HG03565 (cell line): ENCODE results near the gene GPATCH2L.

Experiments
- ATAC-seq: cut with Tn5 transposase; IDR thresholded peaks from one replicate; pipeline ENCODE4 v1.9.1; 2021; ENCODE audit warnings: mild to moderate bottlenecking, moderate library complexity; ENCODE audit not compliant: unreplicated experiment

The GPATCH2L gene

GRCh38 chr14:76253111-76253510, 101.4 kb downstream of the GPATCH2L start:
- ATAC-seq: no peak

GRCh38 chr14:76256545-76256944, 104.8 kb downstream of the GPATCH2L start:
- no peak for ATAC-seq

GRCh38 chr14:76257111-76257803, 105.5 kb downstream of the GPATCH2L start:
- ATAC-seq: no peak

GRCh38 chr14:76257842-76258397, 106.2 kb downstream of the GPATCH2L start:
- ATAC-seq: no peak

- ATAC-seq: no peak
Measured at GRCh38 chr14:76259029-76259735, 107.5 kb downstream of the GPATCH2L start.

DNA sequence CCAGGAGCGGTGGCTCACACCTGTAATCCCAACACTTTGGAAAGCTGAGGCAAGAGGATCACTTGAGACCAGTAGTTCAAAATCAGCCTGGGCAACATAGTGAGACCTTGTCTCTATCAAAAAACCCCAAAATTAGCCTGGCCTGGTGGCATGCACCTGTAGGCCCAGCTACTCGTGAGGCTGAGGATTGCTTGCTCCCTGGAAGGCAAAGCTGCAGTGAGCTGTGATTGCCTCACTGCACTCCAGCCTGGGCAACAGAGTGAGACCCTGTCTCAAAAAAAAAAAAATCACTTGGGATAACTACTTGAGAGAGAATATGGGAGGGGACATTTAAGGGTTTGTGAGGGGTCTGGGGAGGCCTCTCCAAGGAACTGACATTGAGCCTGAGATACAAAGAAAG, 109.0 kb downstream of the GPATCH2L start:
- no peak for ATAC-seq

- no peak for ATAC-seq
Measured at GRCh38 chr14:76261371-76261811, 109.7 kb downstream of the GPATCH2L start.

DNA sequence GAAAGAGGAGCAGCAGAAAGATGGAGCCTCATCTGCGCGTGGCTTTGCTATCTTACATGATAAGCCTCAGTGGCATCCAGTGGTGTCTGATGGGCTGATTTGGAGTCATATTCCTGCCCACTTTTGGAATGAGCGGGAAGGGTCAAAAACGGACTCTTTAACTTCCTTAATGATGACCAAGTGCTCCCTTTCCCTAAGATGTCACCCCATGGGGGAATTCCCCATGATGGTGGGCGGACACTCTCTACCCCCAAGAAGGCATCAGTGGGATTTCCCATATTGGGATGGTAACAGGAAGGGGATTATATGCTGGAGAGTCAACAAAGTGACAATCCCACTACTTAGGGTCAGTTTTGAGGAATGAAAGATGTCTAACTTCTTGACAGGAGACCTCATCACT, 110.9 kb downstream of the GPATCH2L start:
- ATAC-seq: no peak
